Right lung (tissue), 5 donors: ENCODE data around the gene SLPI. TPM values are rescaled to one million over a fixed set of nuclear protein-coding genes. Genes with fewer than 3 reads are reported as not detected.

Source experiments
- DNase-seq, 2 donors: peaks; one replicate each; pipeline ENCODE4 v3.0.0-alpha.2; 2013
- polyA plus RNA-seq, 5 donors: library from polyadenylated mRNA; unstranded; fragments of 120-200 nt; gene quantifications; one replicate each; pipeline versions ENCODE4 v1.2.1 to v1.2.3, GENCODE V29; 2013; ENCODE audit warnings: inconsistent platforms in 1 of 5, low replicate concordance in 1 of 5; ENCODE audit not compliant: insufficient read length in 5 of 5, insufficient read depth in 1 of 5

SLPI gene
- polyA plus RNA-seq, 5 donors: 3.0 to 7.9 (median 3.9) TPM

DNA sequence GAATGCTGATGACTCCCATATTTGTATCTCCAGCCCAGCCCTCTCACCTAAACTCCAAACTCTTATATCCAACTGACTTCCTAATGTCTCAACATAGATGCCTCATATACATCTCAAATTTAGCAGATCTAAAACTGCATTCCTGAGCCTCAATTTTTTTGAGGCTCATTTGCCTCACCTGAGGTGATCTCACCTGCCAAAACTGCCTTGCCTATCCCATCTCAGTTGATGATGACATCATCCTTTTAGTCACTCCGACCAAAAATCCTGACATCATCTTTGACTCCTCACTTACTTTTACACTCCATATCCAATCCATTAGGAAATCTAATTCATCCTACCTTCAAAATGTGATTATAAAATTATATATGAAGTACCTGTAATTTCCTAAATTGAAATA, 25.6 kb upstream of the SLPI start:
- DNase-seq: no peak

DNA sequence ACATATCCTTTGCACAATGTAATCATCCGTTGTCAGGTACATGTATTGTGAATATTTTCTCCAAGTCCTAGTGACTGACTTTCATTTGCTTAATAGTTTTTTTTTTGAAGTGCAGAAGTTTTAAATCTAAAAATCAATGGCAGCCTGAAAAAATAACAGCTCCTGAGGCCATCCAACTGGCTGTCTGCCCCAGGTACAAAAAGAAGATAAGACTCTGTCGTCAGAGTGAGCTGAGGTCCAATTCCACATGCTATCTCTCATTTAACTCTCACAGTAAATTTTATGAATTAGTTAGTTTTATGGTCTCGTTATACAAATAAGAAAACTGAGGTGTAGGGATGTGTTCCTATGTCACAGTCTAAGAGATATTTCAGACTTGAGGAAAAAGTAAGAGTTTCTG, 21.0 kb upstream of the SLPI start:
- DNase-seq: no peak

DNA sequence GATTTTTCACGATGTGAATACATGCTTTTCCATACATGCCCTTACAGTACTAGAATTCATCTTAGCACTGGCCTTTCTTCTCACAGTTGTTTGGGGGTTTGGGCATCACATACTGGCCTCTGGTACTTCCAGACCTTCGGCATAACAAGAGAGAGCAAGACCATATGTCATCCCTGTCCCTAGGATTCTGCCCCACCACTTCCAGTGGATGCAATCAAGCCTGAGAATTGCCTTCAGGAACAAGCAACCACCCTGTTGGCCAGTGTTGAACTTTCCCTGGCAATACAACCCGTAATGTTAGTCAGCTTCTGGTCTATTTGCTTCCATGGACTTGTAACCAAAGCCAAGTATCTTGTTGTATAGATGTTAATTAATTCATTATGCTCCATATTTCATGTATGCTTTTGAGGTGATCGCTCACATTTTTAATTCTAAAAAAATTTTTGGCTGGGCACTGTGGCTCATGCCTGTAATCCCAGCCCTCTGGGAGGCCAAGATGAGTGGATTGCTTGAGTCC, 15.4 kb upstream of the SLPI start:
- DNase-seq: no peak

DNA sequence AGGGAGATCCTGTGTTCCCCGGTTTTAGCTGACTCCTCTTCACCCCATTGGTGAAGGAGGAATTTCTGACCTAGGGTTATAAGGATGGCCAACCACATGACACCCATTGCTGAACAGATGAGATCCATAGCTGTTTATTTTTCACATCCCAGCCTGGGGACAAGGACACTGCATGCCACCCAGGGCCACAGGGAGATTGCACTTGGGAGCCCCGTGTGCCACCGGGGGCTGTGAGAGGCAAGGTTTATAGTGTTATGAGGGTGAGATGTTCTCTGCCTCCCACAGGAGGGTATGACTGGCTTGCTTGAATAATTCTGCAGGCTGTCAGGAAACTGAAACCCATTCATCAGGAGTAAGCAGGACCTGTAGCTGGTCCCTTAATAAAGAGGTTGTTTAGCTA, 14.7 kb upstream of the SLPI start:
- no peak for DNase-seq

DNA sequence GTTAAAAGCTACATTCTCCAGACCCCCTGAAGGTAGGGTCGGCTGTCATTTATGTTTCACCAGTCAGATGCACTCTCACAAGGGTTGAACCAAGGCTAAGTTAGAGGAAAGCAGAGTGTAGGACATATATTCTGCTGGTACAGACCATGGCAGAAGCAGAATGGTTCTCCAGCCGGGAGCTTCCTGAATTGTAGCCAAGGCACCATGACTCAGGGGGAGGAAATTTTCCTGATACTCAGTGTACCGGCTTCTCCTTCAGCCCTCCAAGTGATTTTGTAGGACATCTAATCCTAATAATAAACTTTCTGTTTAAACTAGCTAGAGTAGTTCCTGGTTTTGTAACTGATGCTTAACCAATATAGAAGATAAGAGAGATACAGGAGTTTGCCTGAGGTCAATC, 14.2 kb upstream of the SLPI start:
- no peak for DNase-seq

DNA sequence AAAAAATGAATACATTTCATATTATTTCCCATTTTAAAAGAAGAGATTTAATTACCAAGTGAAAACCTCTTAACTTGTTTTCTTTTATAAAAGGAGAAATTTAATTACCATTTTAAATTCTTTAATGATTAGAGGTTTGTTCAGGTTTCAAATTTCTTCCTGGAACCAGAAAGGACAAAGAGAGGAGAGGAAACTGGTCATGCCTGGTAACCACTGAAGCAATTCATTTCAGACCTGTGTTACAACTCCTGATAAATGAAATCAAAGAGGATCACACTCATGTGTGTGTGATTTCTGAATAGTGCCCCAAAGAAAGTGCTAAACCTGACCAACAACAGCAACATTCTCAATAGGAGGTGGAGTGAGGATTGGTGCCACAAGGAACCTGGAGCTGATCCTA, 12.6 kb upstream of the SLPI start:
- DNase-seq: no peak

DNA sequence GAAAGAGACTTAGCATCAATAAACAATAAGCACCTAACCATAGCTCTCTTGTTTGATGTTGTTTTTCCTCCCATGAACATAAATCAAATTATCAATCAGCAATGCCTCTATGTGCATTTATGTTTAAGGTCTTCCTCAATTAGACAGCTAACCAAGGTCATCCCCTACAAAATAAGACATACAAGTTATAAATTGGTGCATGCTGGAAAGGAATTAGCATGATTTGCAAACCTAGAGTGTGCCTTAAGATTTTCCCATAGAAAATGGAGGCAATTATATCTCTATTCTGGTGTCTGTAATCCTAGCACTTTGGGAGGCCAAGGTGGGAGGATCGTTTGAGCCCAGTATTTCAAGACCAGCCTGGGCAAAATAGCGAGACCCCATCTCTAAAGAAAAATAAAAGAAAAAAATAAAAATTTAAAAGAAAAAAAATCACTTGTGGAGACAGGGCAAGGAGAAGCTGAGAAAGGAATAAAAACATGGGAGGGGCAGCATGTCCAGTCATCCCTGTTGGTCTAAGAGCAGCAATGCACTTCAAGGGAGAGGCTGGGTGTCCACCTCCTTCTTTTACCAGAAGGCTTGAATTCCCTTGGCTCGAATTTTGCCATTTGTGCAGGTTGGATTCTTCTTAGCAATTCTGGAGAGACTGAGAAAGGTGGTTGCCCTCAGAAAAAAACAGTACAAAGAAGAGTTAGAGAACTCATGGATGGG, 9.3 kb upstream of the SLPI start:
- no peak for DNase-seq

DNA sequence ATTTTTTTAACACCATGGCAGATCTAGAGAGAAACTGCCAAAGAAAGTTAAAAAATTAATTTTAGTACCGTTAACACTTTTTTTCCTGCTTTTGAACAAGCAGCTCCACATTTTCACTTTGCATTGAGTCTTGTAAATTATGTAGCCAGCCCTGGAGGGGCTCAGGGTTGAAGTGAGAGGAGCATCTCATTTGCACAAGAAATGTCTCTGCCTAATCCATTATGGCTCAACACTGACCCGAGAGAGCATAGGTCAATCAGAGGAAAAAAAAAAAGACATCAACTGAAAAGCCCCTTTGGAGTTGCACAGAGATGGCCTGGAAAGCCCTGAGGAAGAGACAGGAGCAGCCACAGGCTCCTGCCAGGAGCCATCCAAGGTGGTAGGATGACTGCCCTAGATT, 4.3 kb upstream of the SLPI start:
- no peak for DNase-seq

DNA sequence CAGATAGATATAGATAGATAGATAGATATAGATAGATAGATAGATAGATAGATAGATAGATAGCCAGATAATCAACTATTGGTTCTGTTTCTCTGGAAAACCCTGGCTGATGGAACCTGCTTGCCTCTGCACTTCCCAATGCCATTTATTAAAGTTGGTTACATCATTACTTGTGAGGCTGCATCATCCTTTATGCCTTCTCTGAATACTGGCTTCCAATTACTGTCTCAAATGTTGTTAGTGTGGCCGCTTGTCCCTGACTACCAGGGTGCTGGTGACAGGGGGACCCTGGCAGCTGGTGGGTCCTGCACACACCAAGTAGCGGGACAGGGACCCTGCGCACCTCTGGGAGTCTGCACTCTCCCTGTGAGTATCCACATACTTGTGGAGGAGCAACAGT, 3.9 kb upstream of the SLPI start:
- DNase-seq: no peak

DNA sequence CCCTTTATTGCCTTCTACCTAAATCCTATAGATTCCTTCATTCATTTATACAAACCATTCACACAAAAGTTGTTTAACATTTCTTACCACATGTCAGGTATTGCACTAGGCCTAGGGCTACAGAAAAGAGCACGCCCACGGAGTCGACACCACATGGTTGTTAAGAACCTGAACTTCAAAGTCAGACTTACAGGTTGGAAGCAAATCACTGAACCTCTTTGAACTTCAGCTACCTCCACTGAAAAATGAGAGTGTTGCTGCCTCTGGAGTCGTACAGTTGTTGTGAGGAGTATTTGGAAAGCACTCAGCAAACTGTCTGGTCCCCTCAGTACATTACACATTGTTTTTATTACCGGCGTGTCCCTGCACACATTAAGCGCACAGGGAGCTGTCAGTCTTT, 3.3 kb upstream of the SLPI start:
- no peak for DNase-seq

DNA sequence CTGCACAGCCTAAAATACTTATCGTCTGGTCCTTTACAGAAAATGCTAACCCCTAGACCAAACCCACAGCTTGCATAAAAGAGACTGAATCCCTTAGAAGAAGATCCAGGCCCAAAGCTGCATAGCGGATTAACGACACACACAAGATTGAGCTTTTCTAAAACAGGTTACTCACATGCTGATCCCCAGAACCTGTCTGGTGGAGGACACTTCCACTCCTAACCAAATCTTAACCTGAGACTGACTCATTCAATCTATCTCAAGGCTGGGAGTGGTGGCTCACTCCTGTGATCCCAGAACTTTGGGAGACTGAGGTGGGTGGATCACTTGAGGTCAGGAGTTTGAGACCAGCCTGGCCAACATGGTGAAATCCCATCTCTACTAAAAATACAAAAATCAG, 2.8 kb upstream of the SLPI start:
- DNase-seq: no peak

DNA sequence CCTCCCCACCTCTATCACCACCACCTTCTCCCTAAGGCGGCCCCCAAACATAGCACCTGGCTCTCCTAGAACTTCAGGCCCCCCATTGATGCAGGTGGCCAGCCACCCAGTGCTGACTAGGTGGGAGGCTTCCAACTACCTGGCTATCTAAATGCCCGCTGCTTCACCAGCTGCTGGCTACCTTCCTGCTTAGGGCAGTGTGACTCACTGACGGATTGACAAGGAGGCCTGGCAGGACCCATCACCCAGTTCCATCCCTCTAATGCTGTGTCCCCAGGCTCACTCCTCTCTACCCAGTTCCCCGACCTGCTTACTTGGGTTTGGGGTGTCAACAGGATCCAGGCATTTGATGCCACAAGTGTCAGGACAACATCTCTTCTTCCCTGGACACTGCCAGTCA, 1.1 kb downstream of the SLPI start:
- no peak for DNase-seq

DNA sequence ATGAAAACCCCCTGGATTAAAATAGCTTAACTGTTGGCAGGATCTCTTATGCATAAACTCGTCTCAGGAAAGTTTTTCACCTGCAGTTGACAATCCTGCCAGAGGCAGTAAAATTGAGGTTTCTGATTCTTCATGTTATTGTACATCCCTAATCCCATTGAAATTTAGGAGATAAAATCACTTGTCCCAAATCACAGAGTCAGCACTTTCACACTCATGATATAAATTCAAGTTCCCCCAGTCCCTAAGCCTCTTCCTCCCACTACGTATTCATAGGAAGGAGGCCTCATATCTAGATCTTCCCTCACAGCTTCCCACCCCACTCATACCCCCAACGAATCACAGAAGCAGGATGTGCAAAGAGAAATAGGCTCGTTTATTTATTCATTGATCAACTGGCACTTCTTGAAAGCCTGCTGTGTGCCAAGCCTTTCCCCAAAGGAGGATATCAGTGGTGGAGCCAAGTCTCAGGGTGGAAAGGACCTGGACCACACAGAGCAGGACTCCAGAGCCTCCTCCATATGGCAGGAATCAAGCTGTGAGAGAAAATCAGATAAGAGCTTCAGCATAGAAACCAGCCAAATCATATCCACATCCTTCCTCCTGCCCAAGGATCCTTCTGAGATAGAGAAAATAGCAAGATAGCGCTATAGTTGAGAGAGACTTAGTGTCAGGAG, 2.3 kb downstream of the SLPI start:
- no peak for DNase-seq

DNA sequence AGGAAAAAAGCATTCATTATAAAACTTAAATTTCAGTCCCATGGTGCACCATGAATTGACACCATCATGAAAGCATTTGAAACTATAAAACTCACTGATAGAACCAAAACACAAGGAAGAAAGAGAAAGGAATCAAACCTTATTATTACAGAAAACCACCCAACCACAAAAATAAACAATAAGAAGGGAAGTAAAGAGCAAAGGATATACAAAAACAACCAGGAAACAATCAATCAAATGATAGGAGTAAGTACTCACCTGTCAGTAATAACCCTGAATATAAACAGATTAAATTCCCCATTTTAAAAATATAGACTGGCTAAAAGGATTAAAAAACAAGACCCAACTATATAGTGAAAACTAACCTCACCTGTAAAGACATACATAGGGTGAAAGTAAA, 5.8 kb downstream of the SLPI start:
- no peak for DNase-seq

DNA sequence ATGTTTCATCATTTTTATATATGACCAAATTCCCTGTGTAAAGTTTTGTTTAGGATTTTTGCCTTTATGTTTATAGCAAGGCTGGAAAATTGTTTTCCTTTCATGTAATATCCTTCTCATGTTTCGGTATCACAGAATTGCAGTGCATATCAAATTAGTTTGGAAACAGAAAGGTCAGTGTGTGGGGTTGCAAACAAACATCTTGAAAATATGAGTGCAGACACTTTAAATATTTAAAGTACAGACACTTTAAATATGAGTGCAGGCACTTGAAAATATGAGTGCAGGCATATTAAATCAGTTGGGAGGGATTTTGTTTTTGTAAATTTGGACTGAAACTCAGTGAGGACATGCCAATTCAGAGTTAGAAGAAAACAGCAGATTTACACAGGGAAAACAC, 6.5 kb downstream of the SLPI start:
- no peak for DNase-seq

DNA sequence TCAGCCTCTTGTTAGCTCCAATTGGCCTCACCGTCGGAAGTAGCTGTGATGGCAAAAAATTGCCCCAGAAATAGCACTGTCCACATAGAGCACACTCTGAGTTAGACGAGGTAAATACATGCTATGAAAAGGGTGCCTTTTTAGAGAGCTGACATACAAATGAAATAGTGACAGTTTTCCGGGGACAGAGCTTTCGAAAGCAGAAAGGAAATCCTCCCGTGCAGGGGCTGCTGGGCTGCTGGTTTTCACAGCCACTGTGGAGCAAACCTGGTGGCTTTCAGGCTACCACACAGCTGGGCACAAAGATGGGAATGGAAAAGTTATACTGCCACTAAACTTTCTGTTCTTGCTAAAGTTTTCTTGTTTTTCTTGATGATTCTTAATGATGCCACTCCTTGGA, 8.3 kb downstream of the SLPI start:
- DNase-seq: no peak

DNA sequence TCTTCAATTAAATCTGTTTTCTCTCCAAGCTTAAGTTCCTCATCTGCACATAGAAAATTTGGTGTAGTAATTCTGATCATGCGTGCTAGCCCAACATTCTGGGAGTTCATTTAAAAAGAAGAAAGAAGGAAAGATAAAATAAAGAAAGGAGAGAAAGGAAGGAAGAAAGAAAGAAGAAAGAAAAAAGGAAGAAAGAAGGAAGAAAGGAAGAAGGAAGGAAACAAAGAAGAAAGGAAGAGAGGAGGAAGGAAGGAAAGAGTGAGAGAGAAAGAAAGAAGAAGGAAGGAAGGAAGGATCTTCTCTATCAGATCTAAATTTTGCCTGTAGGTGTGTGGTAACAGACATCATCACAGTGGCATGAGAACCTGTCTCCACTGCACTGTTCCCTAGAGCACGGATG, 16.2 kb downstream of the SLPI start:
- no peak for DNase-seq

DNA sequence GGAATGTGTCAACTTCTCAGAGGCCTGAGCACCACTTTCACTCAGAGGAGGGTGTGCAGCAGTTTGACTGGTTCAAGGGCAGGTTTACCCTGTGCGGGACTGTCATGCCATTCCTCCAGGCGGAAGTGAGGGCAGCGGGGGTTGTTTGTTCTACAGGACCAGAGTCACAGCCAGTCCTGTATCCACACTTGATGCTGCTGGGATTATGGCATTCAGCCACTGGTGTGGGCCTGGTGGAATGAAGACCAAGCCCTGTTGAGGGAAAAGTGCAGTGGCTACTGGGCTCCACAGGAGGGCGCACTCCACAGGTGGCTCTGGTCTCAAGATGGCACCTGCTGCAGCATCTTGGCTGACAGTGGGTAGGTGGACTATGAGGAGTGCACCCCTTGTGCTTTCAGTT, 18.4 kb downstream of the SLPI start:
- no peak for DNase-seq

DNA sequence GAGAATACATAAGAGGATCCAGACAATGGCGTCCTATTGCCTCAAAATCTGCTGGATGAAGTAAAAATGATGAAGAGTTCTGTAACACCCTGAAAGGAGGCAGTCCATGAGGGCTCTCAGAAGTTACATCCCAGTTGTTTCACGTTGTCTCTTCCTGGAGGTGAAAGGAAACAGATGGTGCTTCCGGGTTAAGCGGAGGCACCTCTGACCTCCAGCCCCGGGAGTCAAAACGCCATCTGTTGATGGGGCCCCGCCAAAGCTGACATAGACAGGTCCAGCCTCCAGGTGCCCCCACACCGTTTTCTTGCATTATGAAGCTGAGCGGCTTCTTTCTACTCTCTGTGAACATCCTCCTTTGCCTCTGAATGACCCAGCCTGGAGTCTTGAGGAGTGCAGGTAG, 23.7 kb downstream of the SLPI start:
- no peak for DNase-seq

DNA sequence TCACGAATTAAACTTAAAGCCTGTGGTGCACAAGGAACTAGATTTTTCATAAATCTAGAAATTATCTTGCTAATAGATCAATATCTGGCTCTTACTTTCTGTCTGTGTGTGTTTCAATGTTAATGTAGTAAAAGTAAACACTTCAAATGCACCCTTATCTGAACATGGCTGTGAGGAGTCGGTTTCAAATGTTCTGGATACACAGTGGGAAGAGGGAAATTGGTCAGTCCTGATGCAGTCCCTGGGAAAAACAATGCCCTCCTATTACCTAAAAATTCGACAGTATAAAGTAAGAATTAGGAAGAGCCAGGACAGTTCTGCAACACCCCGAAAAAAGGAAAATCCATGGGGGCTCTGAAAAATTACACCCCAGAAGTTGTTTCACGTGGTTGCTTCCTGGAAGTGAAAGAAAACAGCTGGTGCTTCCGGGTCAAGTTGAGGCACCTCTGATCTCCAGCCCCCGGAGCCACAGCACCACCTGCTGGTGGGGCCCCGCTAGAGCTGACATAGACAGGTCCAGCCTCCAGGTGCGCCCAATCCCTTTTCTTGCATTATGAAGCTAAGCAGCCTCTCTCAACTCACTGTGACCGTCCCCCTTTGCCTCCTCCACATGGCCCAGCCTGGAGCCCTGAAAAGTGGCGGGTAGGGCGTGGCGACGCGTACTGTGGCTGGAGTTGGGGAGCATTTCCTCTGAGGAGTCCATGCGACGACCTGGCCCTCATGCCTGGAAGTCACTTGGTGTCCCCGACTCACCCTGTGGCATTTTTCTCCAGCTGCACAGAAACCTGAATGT, 24.9 kb downstream of the SLPI start:
- DNase-seq: no peak

DNA sequence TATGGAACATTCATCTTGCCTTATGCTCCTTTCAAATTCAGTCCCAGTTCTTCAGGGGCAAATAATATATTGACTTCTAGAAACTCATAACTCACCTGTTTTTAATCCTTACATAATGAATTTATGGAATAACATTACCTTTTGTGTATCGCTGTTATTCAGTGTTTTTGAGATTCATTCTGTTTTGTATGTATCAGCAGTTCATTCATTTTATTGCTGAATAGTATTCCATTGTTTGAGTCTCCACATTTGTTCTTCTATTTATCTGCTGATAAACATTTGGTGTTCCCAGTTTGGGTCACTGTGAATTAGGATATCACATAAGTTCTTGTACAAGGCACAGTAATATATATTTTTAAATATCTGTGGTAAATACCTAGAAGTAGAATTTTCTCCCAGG, 28.1 kb downstream of the SLPI start:
- no peak for DNase-seq

DNA sequence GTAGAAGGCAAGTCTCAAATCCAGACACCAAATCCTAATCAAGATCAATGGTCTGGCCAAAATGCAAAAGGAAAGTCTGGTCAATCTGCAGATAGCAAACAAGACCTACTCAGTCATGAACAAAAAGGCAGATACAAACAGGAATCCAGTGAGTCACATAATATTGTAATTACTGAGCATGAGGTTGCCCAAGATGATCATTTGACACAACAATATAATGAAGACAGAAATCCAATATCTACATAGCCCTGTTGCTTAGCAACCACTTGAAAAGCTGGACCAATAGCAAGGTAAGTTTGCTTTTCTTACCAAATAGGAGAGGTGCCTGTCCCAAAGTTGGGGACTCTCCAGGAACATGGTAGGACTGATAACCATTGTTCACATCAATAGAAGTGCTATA, 31.2 kb downstream of the SLPI start:
- DNase-seq: no peak

DNA sequence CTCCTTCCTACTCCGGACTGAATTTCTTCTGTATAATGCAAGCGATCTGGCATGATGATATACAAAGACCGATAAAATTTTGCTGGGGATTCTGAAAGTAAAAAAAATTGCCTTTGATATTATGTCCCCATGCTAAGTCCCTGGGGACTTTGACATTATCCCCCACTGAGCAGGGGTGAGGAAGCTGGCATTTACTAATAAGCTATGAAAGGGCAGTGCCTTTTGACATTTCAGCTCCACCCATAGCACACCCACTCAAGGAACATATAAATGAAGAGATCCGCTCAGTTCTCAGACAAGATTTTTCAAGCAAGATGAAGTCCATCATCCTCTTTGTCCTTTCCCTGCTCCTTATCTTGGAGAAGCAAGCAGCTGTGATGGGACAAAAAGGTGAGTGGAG, 33.3 kb downstream of the SLPI start, which contains the start of gene SEMG2:
Gene SEMG2 (plus strand): TSS at position 298 of the 400 bp plus-strand sequence. CDS start 17 bp downstream, at position 315.
- no peak for DNase-seq
